ENCODE data around the gene SPTBN1. TPM values are rescaled to one million over a fixed set of nuclear protein-coding genes. Genes with fewer than 3 reads are reported as not detected.

The SPTBN1 gene
- total and polyA plus RNA-seq, 2 of the 13 experiments (the other 11 are each of a cell fraction or from before 2014, with no cell fraction given), result 123 to 299 TPM

DNA sequence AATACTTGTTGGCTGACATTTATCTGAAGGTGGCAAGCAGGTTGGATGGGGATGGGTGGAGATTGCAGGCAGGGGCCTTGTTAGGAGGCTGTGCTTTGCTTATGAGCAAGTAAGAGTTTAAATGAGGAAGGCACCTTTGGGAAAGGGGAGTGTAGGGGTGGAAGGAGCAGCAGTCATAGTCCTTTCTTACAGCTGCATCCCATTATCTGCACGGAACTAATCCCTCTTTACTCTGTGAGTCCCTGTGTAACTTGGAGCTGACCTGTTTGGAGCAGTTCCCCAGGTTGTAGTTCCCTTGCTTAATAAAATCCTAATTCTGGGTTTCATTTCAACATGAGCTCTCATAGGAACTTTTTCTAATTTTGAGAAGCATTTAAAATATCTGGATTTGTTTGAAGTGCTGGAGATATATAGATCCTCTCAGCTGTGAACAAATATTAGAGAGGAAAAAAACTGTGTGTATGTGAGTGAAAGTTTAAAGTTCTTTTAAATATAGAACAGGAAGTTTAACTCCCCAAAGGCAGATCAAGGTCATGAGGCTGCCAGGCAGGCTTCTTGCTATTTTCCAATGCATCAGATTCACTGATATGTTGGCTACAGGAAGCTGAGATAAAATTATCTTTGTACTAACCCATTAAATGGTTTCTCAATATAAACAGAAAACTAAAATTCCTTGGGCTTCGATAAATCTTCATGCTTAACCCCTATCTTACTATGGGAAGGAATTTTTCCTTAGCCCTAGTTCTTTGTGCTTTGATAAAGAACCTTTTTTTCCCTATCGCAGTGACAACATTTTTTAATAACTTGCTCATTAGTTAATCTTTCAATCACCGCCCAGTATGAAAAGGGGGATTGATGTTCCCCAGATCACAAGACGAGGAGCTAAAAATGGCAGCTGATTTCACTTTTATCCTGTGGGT is 162.8 kb downstream of the SPTBN1 start (continued):
- no peak for TF ChIP-seq MAFF (IDR thresholded peaks at IDR 0.05; ENCODE audit: low read depth, low read length)
- no peak for TF ChIP-seq RERE (CRISPR knock-in tag; IDR thresholded peaks at IDR 0.05; ENCODE audit: low read depth)
- no peak for TF ChIP-seq ZHX2 (IDR thresholded peaks at IDR 0.05; ENCODE audit: low read depth)
- no peak for TF ChIP-seq ZHX2 (CRISPR knock-in tag; IDR thresholded peaks at IDR 0.05; ENCODE audit: borderline replicate concordance)
- TF ChIP-seq ZNF3 (CRISPR knock-in tag; IDR thresholded peaks at IDR 0.05), result no peak
- TF ChIP-seq RFX3 (CRISPR knock-in tag; IDR thresholded peaks at IDR 0.05), result no peak
- no peak for TF ChIP-seq ZSCAN9 (CRISPR knock-in tag; IDR thresholded peaks at IDR 0.05; ENCODE audit: borderline replicate concordance)
- TF ChIP-seq GTF3A (CRISPR knock-in tag; conservative IDR thresholded peaks at IDR 0.05), result no peak
- TF ChIP-seq TCF12 (IDR thresholded peaks at IDR 0.05), result no peak
- TF ChIP-seq TCF12 (CRISPR knock-in tag; IDR thresholded peaks at IDR 0.05), result no peak
- no peak for TF ChIP-seq TRIM22 (IDR thresholded peaks at IDR 0.05)
- TF ChIP-seq ZNF614 (CRISPR knock-in tag; IDR thresholded peaks at IDR 0.05; ENCODE audit: borderline replicate concordance), result no peak
- TF ChIP-seq HNRNPLL (IDR thresholded peaks at IDR 0.05; ENCODE audit: low read depth, low read length, poor library complexity, severe bottlenecking), result no peak
